Astrocyte of the cerebellum (primary cell): ENCODE results near the gene SHROOM3.
"Not testable (repeated sequence)": the region's sequence is repeated elsewhere in the genome, so short reads cannot be mapped to it uniquely, and the experiment has no call there.

Source experiments
- DNase-seq: peaks from one replicate; pipeline ENCODE4 v3.0.0-alpha.2; 2011; ENCODE audit warnings: low read depth
- H3K4me3 ChIP-seq: 2 replicates; pipeline ENCODE4 v1.5.1; 2011; ENCODE audit warnings: mild to moderate bottlenecking, low read depth, low read length, moderate library complexity
- CTCF ChIP-seq: IDR thresholded peaks from 2 replicates; pipeline ENCODE4 v1.5.1; 2012; ENCODE audit warnings: low read length, low read depth, moderate library complexity, mild to moderate bottlenecking; ENCODE audit errors: missing control alignments
- in situ Hi-C: cut with HindIII; loops from 2 replicates; pipeline ENCODE4 v1.10.0; 2017; ENCODE audit warnings: low sequenced_read_pairs

Gene SHROOM3

GRCh38 chr4:76607266-76607799, 172.3 kb downstream of the SHROOM3 start:
- TF ChIP-seq CTCF: no peak
- no peak for DNase-seq
- no peak overlapping the region for H3K4me3 ChIP-seq
- in situ Hi-C loops: no loop called here

- no peak overlapping the region for H3K4me3 ChIP-seq
- in situ Hi-C loops: no loop called here
- TF ChIP-seq CTCF: no peak
- DNase-seq: no peak
Measured at GRCh38 chr4:76607846-76608245, 172.8 kb downstream of the SHROOM3 start.

DNA sequence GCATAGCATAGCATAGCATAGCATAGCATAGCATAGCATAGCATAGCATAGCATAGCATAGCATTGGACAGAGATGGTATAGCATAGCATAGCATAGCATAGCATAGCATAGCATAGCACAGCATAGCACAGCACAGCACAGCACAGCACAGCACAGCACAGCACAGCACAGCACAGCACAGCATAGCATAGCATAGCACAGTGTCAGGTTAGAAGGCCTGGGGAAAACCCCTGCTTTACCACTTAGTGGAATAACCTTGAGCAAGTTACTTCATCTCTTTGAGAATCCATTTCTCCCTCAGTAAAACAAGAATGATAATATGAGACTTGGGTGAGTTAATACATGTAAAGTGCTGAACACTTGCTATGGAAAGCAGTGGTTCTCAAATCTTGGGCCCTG, 173.5 kb downstream of the SHROOM3 start:
- H3K4me3 ChIP-seq, DNase-seq, in situ Hi-C loops: not testable (repeated sequence)

DNA sequence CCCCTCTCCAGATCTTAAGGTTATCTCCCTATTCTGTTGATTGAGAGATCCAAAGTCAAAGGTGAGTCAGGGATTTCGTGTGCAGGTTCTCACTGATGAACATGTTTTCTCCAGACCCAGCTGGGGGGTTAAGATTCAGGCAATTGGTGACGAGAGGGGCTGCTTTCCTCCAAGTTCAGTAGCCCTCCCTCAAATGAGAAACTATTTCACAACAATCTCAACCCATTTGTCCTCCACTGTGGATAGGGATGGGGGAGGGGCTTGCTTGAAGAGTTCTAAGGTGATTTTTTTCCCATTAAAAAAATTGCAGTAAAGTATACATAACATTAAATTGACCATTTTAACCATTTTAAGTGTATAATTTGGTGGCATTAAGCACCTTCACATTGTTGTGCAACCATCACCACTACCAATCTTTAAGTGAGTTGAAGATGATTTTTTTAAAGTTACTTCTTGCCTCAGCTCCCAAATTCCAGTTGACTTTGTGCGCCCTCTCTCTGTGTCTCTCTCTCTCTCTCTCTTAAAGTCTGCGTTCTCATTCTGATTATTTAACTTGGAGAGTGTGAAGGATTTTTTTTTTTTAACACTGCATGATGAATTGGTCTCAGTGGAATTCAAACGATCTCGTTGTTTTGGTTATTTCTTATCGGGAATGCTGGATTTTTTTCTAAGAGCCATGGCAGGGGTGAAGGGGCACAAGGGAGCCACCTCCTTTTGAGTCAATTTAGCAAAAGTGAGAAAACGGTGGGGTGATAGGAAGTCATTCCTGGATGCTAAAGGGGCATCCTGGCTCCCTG, 175.9 kb downstream of the SHROOM3 start:
- no peak overlapping the region for H3K4me3 ChIP-seq
- TF ChIP-seq CTCF: no peak
- in situ Hi-C loops: no loop called here
- DNase-seq: no peak

DNA sequence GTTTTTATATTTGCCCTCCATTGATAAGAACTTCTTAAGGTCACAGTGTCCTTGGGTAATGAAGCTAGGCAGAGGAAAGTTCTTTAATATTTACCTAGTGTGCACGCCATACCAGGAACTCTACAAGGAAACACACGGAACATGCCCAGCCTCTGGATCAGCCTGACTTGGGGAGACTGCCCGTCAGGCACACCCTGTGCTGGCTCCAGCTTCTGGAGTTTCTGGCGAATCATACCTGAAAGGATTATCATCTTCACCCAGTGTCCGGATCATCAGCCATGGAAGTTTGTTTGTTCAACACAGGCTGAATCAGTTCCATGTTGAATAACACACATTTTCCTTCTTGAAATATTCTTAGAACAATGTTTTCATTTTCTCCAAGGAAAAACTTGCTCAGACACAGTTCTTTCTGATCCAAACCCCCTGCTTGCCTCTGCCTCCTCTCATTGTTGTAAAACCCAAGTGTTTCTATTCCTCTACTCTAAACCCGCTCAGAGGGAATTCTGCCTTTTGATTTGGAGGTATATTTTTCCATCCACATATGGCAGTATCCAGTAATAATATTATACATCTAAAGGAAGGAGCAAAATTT, 176.7 kb downstream of the SHROOM3 start:
- no peak overlapping the region for H3K4me3 ChIP-seq
- in situ Hi-C loops: no loop called here
- no peak for TF ChIP-seq CTCF
- DNase-seq: no peak

GRCh38 chr4:76614589-76614988, 179.6 kb downstream of the SHROOM3 start:
- H3K4me3 ChIP-seq: no peak overlapping the region
- in situ Hi-C loops: no loop called here
- no peak for DNase-seq
- no peak for TF ChIP-seq CTCF

DNA sequence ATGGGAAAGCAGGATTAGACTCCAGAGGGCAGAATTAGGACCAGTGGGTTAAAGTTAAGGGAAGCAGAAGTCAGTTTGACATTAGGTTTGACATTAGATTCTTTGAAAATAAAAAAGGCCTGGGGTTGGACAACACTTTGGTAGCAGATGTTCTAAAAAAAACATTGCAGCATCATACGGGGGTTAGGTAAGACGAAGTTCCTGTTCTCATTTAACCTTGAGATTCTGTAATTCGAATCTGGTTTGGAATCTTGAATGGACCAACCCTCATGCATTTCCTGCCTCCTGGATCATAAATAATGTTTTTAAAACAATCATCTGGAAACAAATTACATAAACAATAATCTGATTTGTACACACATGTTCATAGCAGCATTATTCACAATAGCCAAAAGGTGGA, 181.0 kb downstream of the SHROOM3 start:
- no peak for DNase-seq
- TF ChIP-seq CTCF: no peak
- in situ Hi-C loops: no loop called here
- H3K4me3 ChIP-seq: no peak overlapping the region
